GM12878 (cell line): ENCODE data around the gene PRRC2B.

Experiments used
- ATF2 ChIP-seq: IDR thresholded peaks from 2 replicates; pipeline ENCODE4 v1.6.1; 2012; ENCODE audit warnings: low read length, inconsistent platforms
- CHD2 ChIP-seq: IDR thresholded peaks from 2 replicates; pipeline ENCODE4 v1.6.1; 2011; ENCODE audit warnings: low read depth, low read length, improper control_type of control experiment, borderline replicate concordance
- CTCF ChIP-seq, 3 experiments: IDR thresholded peaks in 2 of 3; conservative IDR thresholded peaks in 1 of 3; 2 replicates each; pipeline ENCODE4 v1.5.1; 2011; ENCODE audit warnings: low read depth in 3 of 3, low read length in 3 of 3, mild to moderate bottlenecking in 3 of 3, control low read depth in 2 of 3, moderate library complexity in 2 of 3, inconsistent platforms in 1 of 3, mixed read lengths in 1 of 3; ENCODE audit not compliant: control insufficient read depth in 2 of 3, insufficient read depth in 1 of 3; ENCODE audit errors: extremely low read depth in 1 of 3
- EP300 ChIP-seq, 2 experiments: fragments of 150-350 bp in 1 of 2; IDR thresholded peaks; 2 replicates each; pipeline ENCODE4 v1.6.1; 2011 to 2012; ENCODE audit warnings: low read depth in 2 of 2, low read length in 2 of 2, borderline replicate concordance in 1 of 2, improper control_type of control experiment in 1 of 2, inconsistent platforms in 1 of 2; ENCODE audit not compliant: control insufficient read depth in 1 of 2
- MEF2A ChIP-seq: IDR thresholded peaks from 2 replicates; pipeline ENCODE4 v1.6.1; 2011; ENCODE audit warnings: low read depth, mild to moderate bottlenecking, low read length, moderate library complexity; ENCODE audit not compliant: insufficient read depth
- MYC ChIP-seq: IDR thresholded peaks from 2 replicates; pipeline ENCODE4 v1.6.1; 2011; ENCODE audit warnings: mild to moderate bottlenecking, low read length, moderate library complexity, inconsistent platforms; ENCODE audit not compliant: insufficient read depth, insufficient replicate concordance, insufficient read length, severe bottlenecking
- NRF1 ChIP-seq: conservative IDR thresholded peaks from 2 replicates; pipeline ENCODE4 v1.6.1; 2011; ENCODE audit warnings: mild to moderate bottlenecking, low read depth, low read length, improper control_type of control experiment
- STAT1 ChIP-seq: fragments of 450-650 bp; conservative IDR thresholded peaks from 2 replicates; pipeline ENCODE4 v1.6.1; 2014; ENCODE audit warnings: antibody characterized with exemption, mild to moderate bottlenecking
- ZNF384 ChIP-seq: IDR thresholded peaks from 2 replicates; pipeline ENCODE4 v1.6.1; 2012; ENCODE audit warnings: low read depth, mild to moderate bottlenecking, low read length, improper control_type of control experiment, borderline replicate concordance
- TF ChIP-seq, protein P1 (sequence below): fragments of 450-650 bp; IDR thresholded peaks from 2 replicates; pipeline ENCODE4 v1.6.1; 2016; ENCODE audit warnings: mild to moderate bottlenecking, moderate library complexity, borderline replicate concordance

- no peak for TF ChIP-seq MYC
- no peak for TF ChIP-seq STAT1
- TF ChIP-seq CTCF (IDR thresholded peaks at IDR 0.05 in 2 of 3, conservative IDR thresholded peaks at IDR 0.05 in 1 of 3; ENCODE audit: control insufficient read depth in 2 of 3, extremely low read depth in 1 of 3, insufficient read depth in 1 of 3, low read depth in 3 of 3, low read length in 3 of 3) = no peak
- no peak for TF ChIP-seq MEF2A
- no peak for TF ChIP-seq CHD2
- no peak for TF ChIP-seq NRF1
- TF ChIP-seq ZNF384 = no peak
- no peak for TF ChIP-seq EP300 (IDR thresholded peaks at IDR 0.05; ENCODE audit: borderline replicate concordance in 1 of 2, control insufficient read depth in 1 of 2, low read depth in 2 of 2, low read length in 2 of 2)
- TF ChIP-seq, protein P1, sequence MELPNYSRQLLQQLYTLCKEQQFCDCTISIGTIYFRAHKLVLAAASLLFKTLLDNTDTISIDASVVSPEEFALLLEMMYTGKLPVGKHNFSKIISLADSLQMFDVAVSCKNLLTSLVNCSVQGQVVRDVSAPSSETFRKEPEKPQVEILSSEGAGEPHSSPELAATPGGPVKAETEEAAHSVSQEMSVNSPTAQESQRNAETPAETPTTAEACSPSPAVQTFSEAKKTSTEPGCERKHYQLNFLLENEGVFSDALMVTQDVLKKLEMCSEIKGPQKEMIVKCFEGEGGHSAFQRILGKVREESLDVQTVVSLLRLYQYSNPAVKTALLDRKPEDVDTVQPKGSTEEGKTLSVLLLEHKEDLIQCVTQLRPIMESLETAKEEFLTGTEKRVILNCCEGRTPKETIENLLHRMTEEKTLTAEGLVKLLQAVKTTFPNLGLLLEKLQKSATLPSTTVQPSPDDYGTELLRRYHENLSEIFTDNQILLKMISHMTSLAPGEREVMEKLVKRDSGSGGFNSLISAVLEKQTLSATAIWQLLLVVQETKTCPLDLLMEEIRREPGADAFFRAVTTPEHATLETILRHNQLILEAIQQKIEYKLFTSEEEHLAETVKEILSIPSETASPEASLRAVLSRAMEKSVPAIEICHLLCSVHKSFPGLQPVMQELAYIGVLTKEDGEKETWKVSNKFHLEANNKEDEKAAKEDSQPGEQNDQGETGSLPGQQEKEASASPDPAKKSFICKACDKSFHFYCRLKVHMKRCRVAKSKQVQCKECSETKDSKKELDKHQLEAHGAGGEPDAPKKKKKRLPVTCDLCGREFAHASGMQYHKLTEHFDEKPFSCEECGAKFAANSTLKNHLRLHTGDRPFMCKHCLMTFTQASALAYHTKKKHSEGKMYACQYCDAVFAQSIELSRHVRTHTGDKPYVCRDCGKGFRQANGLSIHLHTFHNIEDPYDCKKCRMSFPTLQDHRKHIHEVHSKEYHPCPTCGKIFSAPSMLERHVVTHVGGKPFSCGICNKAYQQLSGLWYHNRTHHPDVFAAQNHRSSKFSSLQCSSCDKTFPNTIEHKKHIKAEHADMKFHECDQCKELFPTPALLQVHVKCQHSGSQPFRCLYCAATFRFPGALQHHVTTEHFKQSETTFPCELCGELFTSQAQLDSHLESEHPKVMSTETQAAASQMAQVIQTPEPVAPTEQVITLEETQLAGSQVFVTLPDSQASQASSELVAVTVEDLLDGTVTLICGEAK = no peak
- no peak for TF ChIP-seq ATF2
Observed at GRCh38 chr9:131480258-131480657, 86.4 kb downstream of the PRRC2B start.
